H1 (cell line): ENCODE data around the gene PTPRD.

Source experiments
- BRCA1 ChIP-seq: IDR thresholded peaks from 2 replicates; pipeline ENCODE4 v1.6.1; 2012; ENCODE audit warnings: low read depth, low read length, improper control_type of control experiment
- CHD2 ChIP-seq: IDR thresholded peaks from 2 replicates; pipeline ENCODE4 v1.6.1; 2012; ENCODE audit warnings: low read length, improper control_type of control experiment
- CREB1 ChIP-seq: IDR thresholded peaks from 2 replicates; pipeline ENCODE4 v1.6.1; 2012; ENCODE audit warnings: inconsistent platforms
- EP300 ChIP-seq, 2 experiments: IDR thresholded peaks; 1 replicate in 1 of 2; 2 replicates in 1 of 2; pipeline ENCODE4 v1.6.1; 2011 to 2012; ENCODE audit warnings: low read depth in 2 of 2, low read length in 2 of 2, mild to moderate bottlenecking in 2 of 2, borderline replicate concordance in 1 of 2, inconsistent platforms in 1 of 2, moderate library complexity in 1 of 2
- POLR2AphosphoS5 ChIP-seq: IDR thresholded peaks from 2 replicates; pipeline ENCODE4 v1.6.1; 2011; ENCODE audit warnings: low read depth, low read length
- RAD21 ChIP-seq, 2 experiments: IDR thresholded peaks in 1 of 2; conservative IDR thresholded peaks in 1 of 2; 2 replicates each; pipeline ENCODE4 v1.6.1; 2011; ENCODE audit warnings: low read depth in 2 of 2, low read length in 2 of 2, improper control_type of control experiment in 1 of 2, inconsistent platforms in 1 of 2, mild to moderate bottlenecking in 1 of 2, moderate library complexity in 1 of 2
- RFX5 ChIP-seq: IDR thresholded peaks from 2 replicates; pipeline ENCODE4 v1.6.1; 2011; ENCODE audit warnings: low read depth, low read length, improper control_type of control experiment, borderline replicate concordance
- SRF ChIP-seq: IDR thresholded peaks from 2 replicates; pipeline ENCODE4 v1.6.1; 2011; ENCODE audit warnings: mild to moderate bottlenecking, low read depth, low read length, moderate library complexity
- TAF1 ChIP-seq: IDR thresholded peaks from 2 replicates; pipeline ENCODE4 v1.6.1; 2011; ENCODE audit warnings: mild to moderate bottlenecking, low read depth, low read length
- TF ChIP-seq, protein P1 (sequence below), 3 experiments: IDR thresholded peaks; 1 replicate in 2 of 3; 2 replicates in 1 of 3; pipeline versions ENCODE4 v1.5.1 to v1.6.1; 2011; ENCODE audit warnings: low read length in 3 of 3, mild to moderate bottlenecking in 3 of 3, inconsistent platforms in 2 of 3, low read depth in 1 of 3, moderate library complexity in 1 of 3; ENCODE audit not compliant: insufficient read depth in 1 of 3; ENCODE audit errors: control extremely low read depth in 1 of 3
- TF ChIP-seq, protein P2 (sequence below): IDR thresholded peaks from 2 replicates; pipeline ENCODE4 v1.6.1; 2012; ENCODE audit warnings: inconsistent platforms
- TF ChIP-seq, protein P3 (sequence below): IDR thresholded peaks from 2 replicates; pipeline ENCODE4 v1.6.1; 2011; ENCODE audit warnings: low read length, improper control_type of control experiment

DNA sequence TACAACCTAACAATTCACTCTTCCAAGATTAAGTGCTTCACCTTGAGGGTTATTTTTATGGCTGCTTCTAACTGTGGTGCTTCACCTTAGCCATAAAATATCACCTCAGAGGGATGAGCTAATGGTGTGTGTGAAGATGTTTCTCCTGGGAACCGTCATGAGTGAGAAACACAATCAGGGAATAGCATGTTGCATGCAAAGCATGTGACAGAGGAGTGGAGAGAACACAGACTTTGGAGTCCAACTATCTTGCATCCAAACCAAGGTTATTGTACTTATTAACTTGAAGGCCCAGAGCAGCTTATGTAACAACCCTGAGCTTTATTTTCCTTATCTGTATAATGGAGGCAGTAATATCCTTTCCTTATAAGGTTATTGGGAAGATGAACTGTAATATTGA lies 1724.2 kb downstream of the PTPRD start:
- TF ChIP-seq, protein P1, sequence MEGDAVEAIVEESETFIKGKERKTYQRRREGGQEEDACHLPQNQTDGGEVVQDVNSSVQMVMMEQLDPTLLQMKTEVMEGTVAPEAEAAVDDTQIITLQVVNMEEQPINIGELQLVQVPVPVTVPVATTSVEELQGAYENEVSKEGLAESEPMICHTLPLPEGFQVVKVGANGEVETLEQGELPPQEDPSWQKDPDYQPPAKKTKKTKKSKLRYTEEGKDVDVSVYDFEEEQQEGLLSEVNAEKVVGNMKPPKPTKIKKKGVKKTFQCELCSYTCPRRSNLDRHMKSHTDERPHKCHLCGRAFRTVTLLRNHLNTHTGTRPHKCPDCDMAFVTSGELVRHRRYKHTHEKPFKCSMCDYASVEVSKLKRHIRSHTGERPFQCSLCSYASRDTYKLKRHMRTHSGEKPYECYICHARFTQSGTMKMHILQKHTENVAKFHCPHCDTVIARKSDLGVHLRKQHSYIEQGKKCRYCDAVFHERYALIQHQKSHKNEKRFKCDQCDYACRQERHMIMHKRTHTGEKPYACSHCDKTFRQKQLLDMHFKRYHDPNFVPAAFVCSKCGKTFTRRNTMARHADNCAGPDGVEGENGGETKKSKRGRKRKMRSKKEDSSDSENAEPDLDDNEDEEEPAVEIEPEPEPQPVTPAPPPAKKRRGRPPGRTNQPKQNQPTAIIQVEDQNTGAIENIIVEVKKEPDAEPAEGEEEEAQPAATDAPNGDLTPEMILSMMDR (IDR thresholded peaks at IDR 0.05; ENCODE audit: control extremely low read depth in 1 of 3, insufficient read depth in 1 of 3, low read depth in 1 of 3, low read length in 3 of 3), result no peak
- TF ChIP-seq CREB1 (no peak), TAF1 (no peak), RAD21 (IDR thresholded peaks at IDR 0.05 in 1 of 2, conservative IDR thresholded peaks at IDR 0.05 in 1 of 2; ENCODE audit: low read depth in 2 of 2, low read length in 2 of 2) (no peak), CHD2 (no peak), EP300 (IDR thresholded peaks at IDR 0.05; ENCODE audit: borderline replicate concordance in 1 of 2, low read depth in 2 of 2, low read length in 2 of 2) (no peak), POLR2AphosphoS5 (no peak), RFX5 (no peak), BRCA1 (no peak), SRF (no peak)
- TF ChIP-seq, protein P2, sequence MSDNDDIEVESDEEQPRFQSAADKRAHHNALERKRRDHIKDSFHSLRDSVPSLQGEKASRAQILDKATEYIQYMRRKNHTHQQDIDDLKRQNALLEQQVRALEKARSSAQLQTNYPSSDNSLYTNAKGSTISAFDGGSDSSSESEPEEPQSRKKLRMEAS, result no peak
- TF ChIP-seq, protein P3, sequence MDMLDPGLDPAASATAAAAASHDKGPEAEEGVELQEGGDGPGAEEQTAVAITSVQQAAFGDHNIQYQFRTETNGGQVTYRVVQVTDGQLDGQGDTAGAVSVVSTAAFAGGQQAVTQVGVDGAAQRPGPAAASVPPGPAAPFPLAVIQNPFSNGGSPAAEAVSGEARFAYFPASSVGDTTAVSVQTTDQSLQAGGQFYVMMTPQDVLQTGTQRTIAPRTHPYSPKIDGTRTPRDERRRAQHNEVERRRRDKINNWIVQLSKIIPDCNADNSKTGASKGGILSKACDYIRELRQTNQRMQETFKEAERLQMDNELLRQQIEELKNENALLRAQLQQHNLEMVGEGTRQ, result no peak
